GM12891 (cell line): ENCODE results near the gene MYH14.

Experiments used
- POLR2A ChIP-seq: IDR thresholded peaks from 2 replicates; pipeline ENCODE4 v1.6.1; 2011; ENCODE audit warnings: low read depth, low read length, control low read depth
- POLR2AphosphoS5 ChIP-seq: IDR thresholded peaks from 2 replicates; pipeline ENCODE4 v1.6.1; 2011; ENCODE audit warnings: low read depth, low read length, control low read depth
- SPI1 ChIP-seq: IDR thresholded peaks from 2 replicates; pipeline ENCODE4 v1.6.1; 2011; ENCODE audit warnings: low read depth, low read length, control low read depth
- TAF1 ChIP-seq: IDR thresholded peaks from 2 replicates; pipeline ENCODE4 v1.6.1; 2011; ENCODE audit warnings: low read depth, low read length, control low read depth

- no peak for TF ChIP-seq POLR2A
- no peak for TF ChIP-seq POLR2AphosphoS5
- TF ChIP-seq TAF1, result no peak
- TF ChIP-seq SPI1, result no peak
These were observed 136.9 kb downstream of the MYH14 start for GRCh38 chr19:50340331-50340730.
